K562 (cell line): Measurements from ENCODE around the gene PLXNA2.

ENCODE experiments used
- ETV5 ChIP-seq: sonication (generic); formaldehyde crosslinking; IDR thresholded peaks from 2 replicates; pipeline ENCODE4 v1.4.0; 2020; ENCODE audit warnings: low read depth, mild to moderate bottlenecking, missing genetic modification reagents
- KAT8 ChIP-seq: fragments of 450-650 bp; IDR thresholded peaks from 2 replicates; pipeline ENCODE4 v1.6.1; 2016; ENCODE audit warnings: low read depth, mild to moderate bottlenecking
- MAFG ChIP-seq: fragments of 450-650 bp; conservative IDR thresholded peaks from 2 replicates; pipeline ENCODE4 v1.6.1; 2016; ENCODE audit warnings: missing genetic modification characterization, missing compliant biosample characterization
- MLX ChIP-seq, 2 experiments: fragments of 450-650 bp in 1 of 2; sonication (generic) in 1 of 2; formaldehyde crosslinking; conservative IDR thresholded peaks; 2 replicates each; pipeline versions ENCODE4 v1.4.0 to v1.8.1; 2020 to 2022; ENCODE audit warnings: mild to moderate bottlenecking in 1 of 2, missing genetic modification reagents in 1 of 2
- NCOR1 ChIP-seq: fragments of 450-650 bp; IDR thresholded peaks from 2 replicates; pipeline ENCODE4 v1.6.1; 2016; ENCODE audit warnings: mild to moderate bottlenecking, moderate library complexity
- POLR2A ChIP-seq: fragments of 450-650 bp; conservative IDR thresholded peaks from 2 replicates; pipeline ENCODE4 v1.6.1; 2016
- SETDB1 ChIP-seq: IDR thresholded peaks from one replicate; pipeline ENCODE4 v1.6.1; 2012; ENCODE audit warnings: low read length, control low read depth, inconsistent platforms

GRCh38 chr1:208065862-208066261, 178.3 kb downstream of the PLXNA2 start:
- TF ChIP-seq MAFG (tag), result no peak
- TF ChIP-seq SETDB1, result no peak
- no peak for TF ChIP-seq NCOR1
- no peak for TF ChIP-seq POLR2A
- no peak for TF ChIP-seq ETV5 (CRISPR knock-in tag)
- TF ChIP-seq KAT8, result no peak
- TF ChIP-seq MLX (CRISPR knock-in tag; conservative IDR thresholded peaks at IDR 0.05), result no peak
